Measurements from ENCODE around the gene TRIM44.
"Not testable (repeated sequence)": the region's sequence is repeated elsewhere in the genome, so short reads cannot be mapped to it uniquely, and the experiment has no call there.

The TRIM44 gene

GRCh38 chr11:35667257-35667656 is 4.7 kb downstream of the TRIM44 start:
- in situ Hi-C loops (cut with MboI; ENCODE audit: low sequenced_read_pairs) = no loop called here

- in situ Hi-C loops (cut with MboI; ENCODE audit: low sequenced_read_pairs) = not testable (repeated sequence)
These were observed 5.8 kb downstream of the TRIM44 start for GRCh38 chr11:35668350-35668749.

- in situ Hi-C loops (cut with MboI; ENCODE audit: low sequenced_read_pairs) = no loop called here
These were observed 9.0 kb downstream of the TRIM44 start for GRCh38 chr11:35671396-35672127.

GRCh38 chr11:35672608-35673007 is 10.0 kb downstream of the TRIM44 start:
- in situ Hi-C loops (cut with MboI; ENCODE audit: low sequenced_read_pairs) = no loop called here

- in situ Hi-C loops (cut with MboI; ENCODE audit: low sequenced_read_pairs) = no loop called here
These were observed 13.5 kb downstream of the TRIM44 start for GRCh38 chr11:35675901-35676610.

- in situ Hi-C loops (cut with MboI; ENCODE audit: low sequenced_read_pairs) = no loop called here
These were observed 14.0 kb downstream of the TRIM44 start for GRCh38 chr11:35676611-35676965.

GRCh38 chr11:35677904-35678303 is 15.3 kb downstream of the TRIM44 start:
- in situ Hi-C loops (cut with MboI; ENCODE audit: low sequenced_read_pairs) = no loop called here

GRCh38 chr11:35678471-35678870 is 15.9 kb downstream of the TRIM44 start:
- in situ Hi-C loops (cut with MboI; ENCODE audit: low sequenced_read_pairs) = no loop called here

- in situ Hi-C loops (cut with MboI; ENCODE audit: low sequenced_read_pairs) = no loop called here
These were observed 16.4 kb downstream of the TRIM44 start for GRCh38 chr11:35678975-35679374.

- in situ Hi-C loops (cut with MboI; ENCODE audit: low sequenced_read_pairs) = no loop called here
These were observed 17.9 kb downstream of the TRIM44 start for GRCh38 chr11:35680506-35680905.

- in situ Hi-C loops (cut with MboI; ENCODE audit: low sequenced_read_pairs) = no loop called here
These were observed 18.7 kb downstream of the TRIM44 start for GRCh38 chr11:35681163-35681767.

- in situ Hi-C loops (cut with MboI; ENCODE audit: low sequenced_read_pairs) = no loop called here
These were observed 19.9 kb downstream of the TRIM44 start for GRCh38 chr11:35682230-35683173.

- in situ Hi-C loops (cut with MboI; ENCODE audit: low sequenced_read_pairs) = no loop called here
These were observed 21.3 kb downstream of the TRIM44 start for GRCh38 chr11:35683728-35684339.

GRCh38 chr11:35688023-35688422 is 25.4 kb downstream of the TRIM44 start:
- in situ Hi-C loops (cut with MboI; ENCODE audit: low sequenced_read_pairs) = no loop called here

- in situ Hi-C loops (cut with MboI; ENCODE audit: low sequenced_read_pairs) = no loop called here
These were observed 26.8 kb downstream of the TRIM44 start for GRCh38 chr11:35689081-35689996.

- in situ Hi-C loops (cut with MboI; ENCODE audit: low sequenced_read_pairs) = no loop called here
These were observed 39.6 kb downstream of the TRIM44 start for GRCh38 chr11:35702126-35702525.

GRCh38 chr11:35709376-35709775 is 46.8 kb downstream of the TRIM44 start:
- in situ Hi-C loops (cut with MboI; ENCODE audit: low sequenced_read_pairs) = no loop called here

GRCh38 chr11:35711173-35711910 is 48.8 kb downstream of the TRIM44 start:
- in situ Hi-C loops (cut with MboI; ENCODE audit: low sequenced_read_pairs) = no loop called here

- in situ Hi-C loops (cut with MboI; ENCODE audit: low sequenced_read_pairs) = no loop called here
These were observed 49.3 kb downstream of the TRIM44 start for GRCh38 chr11:35711924-35712323.

Measured in HL-60/S4 (cell line).